GM11168 (cell line): ENCODE measurements around the gene LSM12.
"Not testable (repeated sequence)": the region's sequence is repeated elsewhere in the genome, so short reads cannot be mapped to it uniquely, and the experiment has no call there.

ENCODE experiments used
- in situ Hi-C: fragments of 300-500 bp; cut with MboI; formaldehyde crosslinking; loops from one replicate; pipeline ENCODE4 v1.12.0; 2022; ENCODE audit warnings: low sequenced_read_pairs; ENCODE audit not compliant: unreplicated experiment

Gene LSM12

GRCh38 chr17:44066204-44066930 is at the start of gene LSM12:
Gene LSM12, minus strand, starts transcription at chr17:44066671. Its CDS starts 84 bp downstream, at chr17:44066587.
- in situ Hi-C loops = no loop called here

GRCh38 chr17:44115585-44116415 is 49.3 kb upstream of the LSM12 start:
- in situ Hi-C loops = no loop called here

GRCh38 chr17:44113868-44114840 is 47.7 kb upstream of the LSM12 start:
- in situ Hi-C loops = no loop called here

GRCh38 chr17:44113382-44113781 is 46.9 kb upstream of the LSM12 start:
- in situ Hi-C loops = no loop called here

GRCh38 chr17:44112284-44113280 is 46.1 kb upstream of the LSM12 start:
- in situ Hi-C loops = no loop called here

GRCh38 chr17:44111777-44112176 is 45.3 kb upstream of the LSM12 start:
- in situ Hi-C loops = no loop called here

GRCh38 chr17:44110823-44111633 is 44.6 kb upstream of the LSM12 start:
- in situ Hi-C loops = no loop called here

- in situ Hi-C loops = no loop called here
Measured at GRCh38 chr17:44110011-44110686, 43.7 kb upstream of the LSM12 start.

- in situ Hi-C loops = no loop called here
Measured at GRCh38 chr17:44109312-44109630, 42.8 kb upstream of the LSM12 start.

GRCh38 chr17:44108440-44109311 is 42.2 kb upstream of the LSM12 start:
- in situ Hi-C loops = no loop called here

- in situ Hi-C loops = no loop called here
Measured at GRCh38 chr17:44106801-44107200, 40.3 kb upstream of the LSM12 start.

- in situ Hi-C loops = no loop called here
Measured at GRCh38 chr17:44105941-44106340, 39.5 kb upstream of the LSM12 start.

- in situ Hi-C loops = no loop called here
Measured at GRCh38 chr17:44105483-44105882, 39.0 kb upstream of the LSM12 start.

GRCh38 chr17:44102849-44103622 is 36.6 kb upstream of the LSM12 start:
- in situ Hi-C loops = no loop called here

- in situ Hi-C loops = not testable (repeated sequence)
Measured at GRCh38 chr17:44101858-44102257, 35.4 kb upstream of the LSM12 start.
